DMS153 treated with DMSO at 0.1 percent for 48 hours (cell line): ENCODE results near the gene PGPEP1.
"Not testable (repeated sequence)": the region's sequence is repeated elsewhere in the genome, so short reads cannot be mapped to it uniquely, and the experiment has no call there.

Experiments used
- DNase-seq: peaks from one replicate; lab custom pipeline; 2025; ENCODE audit not compliant: unreplicated experiment; lab: John Stamatoyannopoulos, UW

The PGPEP1 gene

DNA sequence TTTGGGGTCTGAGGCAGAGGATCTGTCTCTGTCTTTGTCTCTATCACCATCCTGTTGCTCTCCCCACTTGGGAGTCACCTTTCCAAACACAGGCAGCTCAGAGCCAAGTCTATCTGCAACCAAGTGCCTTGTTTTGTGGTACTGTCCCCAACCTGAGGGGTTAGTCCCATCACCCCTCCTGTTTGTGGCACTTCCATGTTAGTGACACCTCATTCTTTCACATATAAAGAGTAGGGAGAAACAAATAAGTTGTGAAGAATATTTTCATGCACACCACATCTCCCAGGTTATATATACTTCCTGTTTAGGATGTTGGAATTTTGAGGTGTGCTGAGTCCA lies 49.3 kb downstream of the PGPEP1 start:
- no peak for DNase-seq

DNA sequence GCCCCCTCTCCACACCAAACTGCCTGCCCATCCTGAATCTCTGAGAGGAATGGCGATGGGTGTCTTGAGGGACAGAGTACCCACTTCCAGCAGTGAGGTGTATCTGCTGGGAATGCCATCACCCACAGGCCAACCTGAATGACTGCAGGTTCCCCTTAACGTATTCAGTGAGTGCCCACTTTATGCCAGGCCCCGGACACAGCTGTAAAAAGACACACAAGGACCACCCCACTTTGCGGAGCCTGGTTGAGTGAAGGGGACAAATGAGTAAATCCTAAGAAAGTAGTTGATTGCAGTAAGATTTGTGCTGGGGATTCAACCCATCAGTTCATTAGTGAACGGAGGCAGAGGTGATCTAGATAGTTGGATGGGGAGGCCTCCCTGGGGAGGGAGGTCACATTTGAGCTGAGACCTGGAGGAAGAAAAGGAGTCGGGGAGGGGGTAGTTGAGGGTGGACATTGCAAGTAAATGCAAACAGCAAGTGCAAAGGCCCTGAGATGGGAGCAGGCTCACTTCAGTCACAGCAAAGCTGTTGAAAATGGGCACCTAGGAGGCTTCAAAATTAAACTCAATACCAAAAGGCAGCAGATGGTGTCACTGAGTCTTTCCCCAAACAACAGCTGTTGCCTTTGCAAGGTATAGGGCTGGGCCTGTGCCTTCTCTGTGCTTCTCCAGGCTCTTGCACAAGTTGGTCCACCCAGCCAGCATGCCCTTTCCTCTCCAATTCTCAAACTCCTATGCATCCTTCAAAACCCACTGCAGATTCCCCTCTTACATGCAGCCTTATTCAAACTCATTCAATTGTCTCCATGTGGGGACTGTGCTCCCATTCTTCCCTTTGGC lies 49.9 kb downstream of the PGPEP1 start:
- DNase-seq = no peak

DNA sequence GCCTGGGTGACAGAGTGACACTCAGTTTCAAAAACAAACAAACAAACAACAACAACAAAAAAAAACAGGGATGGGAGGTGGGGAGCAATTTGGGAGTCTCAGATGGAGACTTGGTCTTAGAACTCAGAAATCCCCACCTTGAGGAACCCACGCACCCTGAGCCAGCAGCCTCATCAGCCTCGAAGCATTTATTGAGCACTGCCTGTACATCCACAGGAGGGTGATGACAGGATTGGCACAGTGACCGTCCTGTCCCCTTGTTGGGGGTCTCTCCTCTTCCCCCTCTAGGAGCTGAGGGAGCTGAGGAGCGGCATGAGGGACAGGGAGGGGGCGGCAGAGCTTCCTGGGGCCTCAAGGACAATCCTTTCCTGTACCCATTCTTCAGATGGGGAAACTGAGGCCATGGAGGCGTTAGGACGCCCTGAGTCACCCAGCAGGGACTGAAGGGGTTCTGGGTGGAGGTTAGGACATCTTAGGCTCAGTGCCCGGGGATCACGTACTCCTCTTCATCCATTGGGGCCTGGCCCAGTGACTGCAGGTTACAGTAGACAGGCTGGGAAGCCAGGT lies 51.2 kb downstream of the PGPEP1 start:
- DNase-seq = no peak

DNA sequence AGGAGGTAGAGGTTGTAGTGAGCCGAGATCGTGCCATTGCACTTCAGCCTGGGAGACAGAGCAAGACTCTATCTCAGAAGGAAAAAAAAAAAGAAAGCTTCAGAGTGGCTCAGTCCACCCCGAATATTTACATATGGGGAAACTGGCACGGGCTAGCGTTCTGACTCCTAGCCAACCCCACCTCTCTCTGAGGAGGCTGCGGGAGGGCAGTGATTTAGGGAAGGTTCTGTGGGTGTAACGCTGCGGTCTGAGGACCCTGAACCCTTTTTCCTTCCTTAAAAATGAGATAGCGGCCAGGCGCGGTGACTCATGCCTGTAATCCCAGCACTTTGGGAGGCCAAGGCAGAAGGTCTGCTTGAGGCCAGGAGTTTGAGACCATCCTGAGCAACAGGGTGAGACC lies 52.0 kb downstream of the PGPEP1 start:
- DNase-seq = no peak

DNA sequence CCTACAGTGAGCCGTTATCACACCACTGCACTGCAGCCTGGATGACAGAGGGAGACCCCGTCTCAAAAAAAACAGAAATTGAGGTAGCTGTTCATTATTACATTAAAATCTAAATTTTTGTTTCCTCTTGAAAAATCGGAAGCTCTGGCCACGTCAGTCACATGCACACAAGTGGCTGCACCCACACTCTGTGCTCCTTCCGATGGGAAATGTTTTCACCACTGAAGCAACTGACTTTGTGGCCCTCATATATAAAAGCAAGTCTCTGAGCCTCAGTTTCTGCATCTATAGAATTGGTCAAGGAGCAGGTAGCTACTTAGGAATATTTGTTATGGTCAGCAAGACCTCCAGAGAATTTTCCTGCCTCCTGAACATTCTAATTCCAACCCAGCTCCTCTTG lies 52.5 kb downstream of the PGPEP1 start:
- no peak for DNase-seq

DNA sequence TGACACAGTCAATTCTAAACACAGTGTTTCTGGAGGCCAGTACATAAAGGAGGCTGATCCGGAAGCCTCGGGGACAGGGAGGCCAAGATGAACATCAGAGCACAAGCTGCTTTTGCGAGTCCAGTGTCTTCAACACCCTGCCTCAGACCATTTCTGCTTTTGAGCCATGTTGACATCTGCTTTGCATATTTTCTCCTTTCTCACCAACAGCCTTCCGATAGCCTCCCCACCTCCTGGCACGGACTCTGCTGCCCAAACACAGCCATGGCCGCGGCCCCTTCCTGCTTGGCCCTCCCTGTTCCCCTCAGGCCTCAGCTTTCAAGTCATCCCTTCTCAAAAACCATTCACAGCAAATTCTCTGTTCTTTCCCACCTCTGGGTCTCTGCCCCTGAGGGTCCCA lies 53.4 kb downstream of the PGPEP1 start:
- DNase-seq = no peak

DNA sequence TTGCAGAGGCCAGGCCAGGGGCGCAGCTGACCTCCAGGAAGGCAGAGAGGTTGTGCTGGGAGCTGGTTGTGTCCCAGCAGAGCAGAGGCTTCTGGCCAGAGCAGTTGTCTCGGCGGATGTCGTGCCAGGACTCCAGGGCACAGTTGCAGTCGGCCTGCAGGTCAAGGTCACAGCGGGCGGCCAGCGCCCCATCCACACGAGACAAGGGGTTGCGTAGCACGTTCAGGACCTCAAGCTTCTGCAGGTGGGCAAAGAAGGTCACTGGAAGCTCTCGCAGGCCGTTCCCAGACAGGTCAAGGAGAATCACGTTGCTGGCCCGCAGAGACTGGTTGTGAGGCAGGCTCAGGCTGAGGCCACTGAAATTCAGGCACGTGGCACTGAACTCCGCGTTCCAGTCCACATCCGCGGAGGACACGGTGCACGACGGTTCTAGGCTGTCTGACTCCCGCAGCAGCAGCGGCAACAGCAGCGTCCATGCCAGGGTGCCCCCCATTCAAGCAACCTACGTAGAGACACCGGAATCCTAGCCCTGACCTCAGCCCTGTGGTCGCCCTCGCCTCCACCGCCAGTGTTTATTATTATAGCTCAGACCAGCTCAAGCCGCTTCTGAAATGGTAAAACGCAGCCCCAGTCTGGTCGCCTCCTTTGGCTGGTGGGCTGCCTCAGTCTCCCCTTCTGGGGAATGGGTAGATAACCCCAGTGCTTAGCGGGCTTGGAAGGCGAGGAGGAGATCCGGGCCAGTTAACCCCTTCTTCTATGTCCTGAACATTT lies 56.3 kb downstream of the PGPEP1 start:
- no peak for DNase-seq

DNA sequence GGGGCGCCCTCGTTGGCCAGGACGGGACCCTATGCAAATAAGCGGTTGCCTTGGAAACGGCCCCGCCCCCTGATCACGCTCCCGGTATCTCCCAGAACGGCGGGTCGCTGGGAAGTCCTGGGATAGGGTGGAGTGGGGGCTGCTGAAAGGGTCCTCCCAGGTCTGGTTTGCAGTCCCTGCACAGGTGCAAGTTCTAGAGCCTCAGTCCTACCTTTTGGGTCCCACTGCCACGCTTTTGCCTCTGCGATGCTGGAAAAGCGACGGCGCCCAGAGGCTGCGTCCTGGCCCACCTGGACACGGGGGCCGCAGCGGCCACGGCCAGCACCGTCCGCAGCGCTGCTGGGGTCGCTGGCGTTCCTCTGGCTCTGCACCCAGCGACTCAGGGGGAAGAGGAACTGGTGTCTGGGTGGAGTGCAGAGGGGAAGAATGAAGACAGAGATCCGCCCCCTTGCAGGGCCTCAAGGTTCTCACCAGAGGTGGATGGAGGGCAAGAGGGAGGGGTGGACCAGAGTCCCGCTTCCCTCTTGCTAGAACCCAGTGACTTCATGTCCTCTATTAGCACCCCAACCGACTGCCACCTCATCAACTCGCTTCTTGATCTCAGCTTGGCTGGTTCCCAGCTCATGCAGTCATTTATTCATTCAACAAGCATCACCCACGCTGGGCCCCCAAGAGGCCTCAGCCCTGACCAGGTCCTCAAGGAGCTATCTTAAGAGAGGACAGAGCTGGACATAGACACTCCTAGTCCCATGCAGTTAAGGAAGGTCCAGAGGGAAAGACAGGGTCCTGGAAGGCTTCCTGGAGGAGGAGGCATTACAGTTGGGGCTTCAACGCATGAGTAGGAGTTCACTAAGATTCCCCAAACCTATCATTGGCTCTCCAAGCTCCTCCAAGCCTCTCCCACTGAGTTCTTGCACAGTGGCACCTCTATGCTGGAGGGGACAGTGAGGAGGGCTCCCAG lies 57.1 kb downstream of the PGPEP1 start, which contains the start of gene LRRC25:
LRRC25 (minus strand) TSS at position 381 of the 961 bp plus-strand sequence. CDS start 659 bp downstream, outside the sequence.
- no peak for DNase-seq

DNA sequence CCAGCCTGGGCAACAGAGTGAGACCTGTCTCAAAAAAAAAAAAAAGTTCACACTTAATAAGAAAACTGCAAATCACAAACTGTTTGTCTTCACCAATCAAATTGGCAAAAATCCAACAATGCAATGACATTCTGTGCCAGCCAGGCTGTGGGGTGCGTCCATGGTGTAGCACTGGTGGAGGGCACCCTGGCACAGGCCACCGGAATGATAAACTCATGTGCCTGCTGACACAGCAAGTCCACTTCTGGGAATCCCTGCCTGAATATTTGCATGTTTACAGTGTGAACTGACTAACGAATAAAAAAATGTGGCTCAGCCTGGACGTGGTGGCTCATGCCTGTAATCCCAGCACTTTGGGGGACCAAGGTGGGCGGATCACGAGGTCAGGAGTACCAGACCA lies 58.6 kb downstream of the PGPEP1 start:
- no peak for DNase-seq

DNA sequence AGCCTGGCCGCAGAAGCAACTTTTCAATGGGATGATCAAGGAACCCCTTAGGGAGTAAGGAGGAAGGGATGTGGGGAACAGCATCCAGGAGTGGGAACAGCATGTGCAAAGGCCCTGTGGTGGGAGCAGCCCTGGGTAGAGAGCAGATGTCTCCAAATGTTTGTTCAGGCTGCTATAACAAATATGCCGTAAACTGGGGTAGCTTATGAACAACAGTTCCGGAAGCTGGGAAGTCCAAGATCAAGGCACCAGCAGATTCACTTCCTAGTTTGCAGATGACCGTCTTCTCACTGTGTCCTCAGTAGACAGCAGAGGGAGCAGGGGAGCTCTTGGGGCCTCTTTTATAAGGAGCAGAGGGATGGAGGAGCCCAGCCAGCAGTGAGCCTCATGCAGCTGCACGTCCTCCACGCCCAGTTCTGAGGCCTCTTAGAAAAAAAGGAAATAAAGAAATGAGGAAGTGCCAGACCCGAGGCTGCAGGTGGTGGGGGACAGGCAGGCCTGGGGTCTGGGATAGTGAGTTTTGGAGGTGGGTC lies 61.2 kb downstream of the PGPEP1 start:
- no peak for DNase-seq

DNA sequence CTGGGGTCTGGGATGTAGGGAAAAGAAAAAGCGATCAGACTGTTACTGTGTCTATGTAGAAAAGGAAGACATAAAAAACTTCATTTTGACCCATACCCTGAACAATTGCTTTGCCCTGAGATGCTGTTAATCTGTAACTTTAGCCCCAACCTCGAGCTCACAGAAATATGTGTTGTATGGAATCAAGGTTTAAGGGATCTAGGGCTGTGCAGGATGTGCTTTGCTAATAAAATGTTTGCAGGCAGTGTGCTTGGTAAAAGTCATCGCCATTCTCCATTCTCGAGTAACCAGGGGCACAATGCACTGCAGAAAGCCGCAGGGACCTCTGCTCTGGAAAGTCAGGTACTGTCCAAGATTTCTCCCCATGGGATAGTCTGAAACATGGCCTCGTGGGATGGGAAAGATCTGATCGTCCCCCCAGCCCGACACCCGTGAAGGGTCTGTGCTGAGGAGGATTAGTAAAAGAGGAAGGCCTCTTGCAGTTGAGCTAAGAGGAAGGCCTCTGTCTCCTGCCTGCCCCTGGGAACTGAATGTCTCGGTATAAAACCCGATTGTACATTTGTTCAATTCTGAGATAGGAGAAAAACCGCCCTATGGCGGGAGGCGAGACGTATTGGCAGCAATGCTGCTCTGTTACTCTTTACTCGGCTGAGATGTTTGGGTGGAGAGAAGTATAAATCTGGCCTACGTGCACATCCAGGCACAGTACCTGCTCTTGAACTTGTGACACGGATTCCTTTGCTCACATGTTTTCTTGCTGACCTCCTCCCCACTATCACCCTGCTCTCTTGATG lies 62.3 kb downstream of the PGPEP1 start:
- DNase-seq = not testable (repeated sequence)

DNA sequence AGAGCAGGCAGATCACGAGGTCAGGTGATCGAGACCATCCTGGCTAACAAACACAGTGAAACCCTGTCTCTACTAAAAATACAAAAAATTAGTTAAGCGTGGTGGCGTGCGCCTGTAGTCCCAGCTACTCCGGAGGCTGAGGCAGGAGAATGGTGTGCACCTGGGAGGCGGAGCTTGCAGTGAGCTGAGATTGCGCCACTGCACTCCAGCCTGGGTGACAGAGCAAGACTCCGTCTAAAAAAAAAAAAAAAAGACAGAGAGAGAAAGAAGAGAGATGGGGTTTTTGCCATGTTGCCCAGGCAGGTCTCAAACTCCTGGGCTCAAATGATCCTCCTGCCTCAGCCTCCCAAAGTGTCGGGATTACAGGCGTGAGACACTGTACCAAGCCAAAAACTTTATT lies 65.4 kb downstream of the PGPEP1 start:
- DNase-seq = not testable (repeated sequence)

DNA sequence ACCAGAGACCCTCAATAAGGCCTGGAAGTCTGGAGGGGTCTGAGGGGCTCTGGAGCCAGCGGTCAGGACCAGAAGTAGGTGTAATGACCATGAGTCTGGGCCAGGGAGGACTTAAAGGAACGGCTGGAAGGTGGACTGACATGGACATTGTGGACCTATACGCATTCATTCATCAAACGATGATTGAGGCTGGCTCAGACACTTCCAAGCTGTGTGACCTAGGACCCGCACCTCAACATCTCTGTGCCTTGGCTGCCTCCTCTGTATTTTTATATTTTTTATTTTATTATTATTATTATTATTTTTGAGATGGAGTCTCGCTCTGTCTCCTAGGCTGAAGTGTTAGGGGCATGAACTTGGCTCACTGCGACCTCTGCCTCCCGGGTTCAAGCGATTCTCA lies 66.4 kb downstream of the PGPEP1 start:
- no peak for DNase-seq

DNA sequence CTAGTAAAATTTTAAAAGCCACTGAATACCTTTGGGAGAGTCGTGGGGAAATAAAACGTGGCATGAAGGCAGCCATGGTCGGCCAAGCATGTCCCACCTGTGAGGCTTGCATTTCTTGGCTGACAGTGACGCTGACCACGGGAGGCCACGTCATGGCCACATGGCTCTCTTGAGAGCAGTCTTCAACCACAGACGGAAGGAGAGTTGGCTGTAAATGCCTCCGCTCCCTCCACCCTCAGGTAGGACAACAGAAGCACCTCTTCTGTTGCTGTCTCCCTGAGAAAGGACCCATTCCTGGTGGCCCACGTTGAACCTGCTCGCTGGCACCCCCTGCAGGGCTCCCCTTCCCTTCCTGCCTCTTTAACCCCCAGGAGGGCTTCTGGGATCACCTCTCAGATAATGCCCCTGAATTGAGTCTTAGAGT lies 67.7 kb downstream of the PGPEP1 start:
- DNase-seq = no peak

DNA sequence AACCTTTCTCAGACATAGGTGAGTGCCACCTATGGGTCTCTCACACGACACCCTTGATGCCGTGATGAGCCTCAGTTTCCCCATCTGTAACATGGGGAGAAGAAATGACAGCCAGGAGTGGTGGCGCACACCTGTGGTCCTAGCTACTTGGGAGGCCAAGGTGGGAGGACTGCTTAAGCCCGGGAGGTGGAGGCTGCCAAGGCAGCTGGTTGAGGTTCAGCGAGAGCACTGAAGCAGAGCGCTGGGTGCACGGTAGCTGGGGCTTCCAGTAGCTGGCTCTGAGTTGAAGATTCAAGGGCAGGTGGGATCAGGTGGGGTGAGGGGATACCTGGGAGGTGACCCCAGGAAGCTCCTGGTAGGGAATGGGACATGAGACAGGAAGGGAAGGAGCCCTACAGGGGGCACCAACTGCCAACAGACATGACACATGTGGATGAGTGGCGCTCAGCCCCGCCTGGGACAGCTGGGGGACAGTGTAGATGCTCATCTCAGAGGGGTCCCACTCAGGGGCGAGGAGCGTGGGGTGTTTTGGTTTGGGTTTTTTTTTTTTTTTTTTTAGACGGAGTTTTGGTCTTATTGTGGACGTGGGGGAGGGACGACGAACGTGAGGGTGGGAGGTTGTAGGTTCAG lies 72.3 kb downstream of the PGPEP1 start:
- no peak for DNase-seq

DNA sequence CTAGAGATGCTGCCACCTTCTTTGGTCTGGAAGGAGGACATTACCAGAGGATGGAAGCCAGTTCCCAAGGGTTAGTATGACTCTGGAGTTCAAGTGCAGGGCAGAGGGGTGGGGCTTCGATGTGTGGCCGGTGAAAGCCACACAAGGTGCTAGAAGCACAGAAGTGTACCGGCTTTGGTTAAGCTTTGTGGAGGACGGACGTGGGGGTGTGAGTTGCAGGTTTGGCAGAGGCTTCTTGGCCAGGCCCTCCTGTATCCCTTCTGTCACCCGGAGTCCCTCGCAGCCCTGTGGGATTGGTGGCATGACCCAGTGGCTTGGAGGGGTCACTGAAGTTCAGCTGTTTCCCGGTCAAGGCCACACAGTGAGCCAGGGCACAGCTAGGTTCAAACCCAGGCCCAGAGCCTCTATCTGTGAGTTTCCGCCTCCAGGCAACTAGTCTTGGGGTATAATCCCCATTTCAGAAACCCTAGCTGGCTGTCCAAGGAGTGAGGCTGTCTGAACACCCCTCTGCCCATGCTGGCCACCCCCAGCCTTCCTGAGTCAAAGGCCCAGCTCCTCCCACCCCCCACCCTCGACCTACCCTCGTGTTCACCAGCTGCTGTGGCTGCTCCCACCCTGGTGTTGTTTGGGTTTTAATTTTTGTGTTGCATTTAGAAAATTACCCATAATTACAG lies 74.2 kb downstream of the PGPEP1 start:
- DNase-seq = no peak

DNA sequence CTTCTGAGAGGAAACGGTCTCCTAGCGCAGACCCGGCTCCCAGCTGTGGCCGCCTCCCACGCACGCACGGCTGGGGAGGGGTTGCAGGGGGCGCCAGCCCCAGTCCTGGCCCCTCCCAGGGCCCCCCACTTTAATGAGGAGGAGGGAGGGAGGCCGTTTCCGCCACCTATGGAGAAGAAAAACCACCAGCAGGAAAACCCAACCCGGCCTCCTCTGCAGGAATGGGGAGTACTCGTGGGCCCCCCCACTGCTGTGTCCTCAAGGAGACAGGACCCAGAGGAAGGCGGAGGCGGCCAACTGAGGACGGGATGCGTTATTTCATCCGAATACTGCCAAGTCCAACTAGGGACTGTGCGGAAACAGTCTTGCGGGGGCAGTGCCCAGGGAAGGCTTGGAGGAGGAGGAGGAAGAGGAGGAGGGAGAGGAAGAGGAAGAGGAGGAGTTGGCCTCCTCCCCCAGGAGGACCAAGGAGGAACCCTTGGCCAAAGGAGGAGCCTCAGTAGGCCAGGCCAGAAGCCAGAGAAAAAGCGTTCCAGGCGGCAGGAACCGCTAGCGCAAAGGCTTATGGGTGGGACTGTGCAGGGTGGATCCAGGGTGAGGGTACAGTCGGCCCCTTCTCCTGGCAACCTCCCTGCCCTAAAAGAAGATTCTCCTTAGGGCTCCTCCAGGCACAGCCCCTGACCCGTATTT lies 74.9 kb downstream of the PGPEP1 start:
- no peak for DNase-seq

DNA sequence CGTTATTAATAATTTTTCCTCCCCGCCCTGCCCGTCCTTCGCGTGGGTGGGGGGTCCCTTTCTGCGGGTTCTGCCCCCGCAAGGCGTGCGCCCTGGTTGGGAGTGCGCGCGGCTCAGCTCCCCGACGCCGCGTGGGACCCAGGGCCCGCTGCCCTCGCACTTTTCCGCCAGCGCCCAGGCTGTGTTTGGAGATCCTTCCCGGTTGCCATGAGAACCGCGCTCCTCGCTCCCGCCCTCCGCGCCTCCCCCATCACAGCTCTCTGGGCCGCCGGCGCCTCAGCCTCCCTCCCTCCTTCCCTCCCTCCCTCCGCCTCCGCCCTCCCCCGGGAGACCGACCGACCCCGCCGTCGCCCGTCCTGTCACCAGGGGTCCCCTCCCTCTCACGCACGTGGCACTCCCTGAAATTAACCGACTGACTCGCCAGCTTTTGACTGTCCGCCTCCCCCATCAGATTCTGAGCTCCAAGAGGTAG lies 76.4 kb downstream of the PGPEP1 start:
- DNase-seq = peak; percentile 81
